Astrocyte (in vitro differentiated cells and primary cell): ENCODE results near the gene SYT7.

ENCODE experiments used
- CTCF ChIP-seq: IDR thresholded peaks from 2 replicates; pipeline ENCODE4 v1.5.1; 2011; ENCODE audit warnings: low read depth, mild to moderate bottlenecking, inconsistent platforms, low read length, moderate library complexity; ENCODE audit not compliant: insufficient read depth
- EZH2 ChIP-seq: IDR thresholded peaks from 2 replicates; pipeline ENCODE4 v1.6.1; 2012; ENCODE audit warnings: mild to moderate bottlenecking, low read length, inconsistent platforms; ENCODE audit not compliant: insufficient read depth

- TF ChIP-seq EZH2: peak; percentile 78
- TF ChIP-seq CTCF: no peak
Measured at GRCh38 chr11:61507962-61508861, 72.7 kb downstream of the SYT7 start, which contains the start of gene LRRC10B.
